Keratinocyte (primary cell): ENCODE data around the gene COMMD7. TPM values are rescaled to one million over a fixed set of nuclear protein-coding genes. Genes with fewer than 3 reads are reported as not detected.
A peak's percentile ranks its signal among the peaks of the same experiment; 100 is the strongest.

Experiments
- DNase-seq: peaks from one replicate; pipeline ENCODE4 v3.0.0-alpha.2; 2011; ENCODE audit warnings: low read depth, missing footprints, low spot score
- FAIRE-seq: peaks from 2 replicates; lab custom pipeline; 2011; peaks lifted over from hg19 to GRCh38; lab: Jason Lieb, UNC
- H2AFZ ChIP-seq: 2 replicates; pipeline ENCODE4 v1.6.0; 2012; ENCODE audit warnings: low read length, control low read depth, inconsistent platforms; ENCODE audit not compliant: control insufficient read depth
- H3K27ac ChIP-seq: 2 replicates; pipeline ENCODE4 v1.5.1; 2011; ENCODE audit warnings: low read length; ENCODE audit not compliant: control insufficient read depth, insufficient read depth
- H3K27me3 ChIP-seq: 3 replicates; pipeline ENCODE4 v1.6.0; 2011; ENCODE audit warnings: low read length; ENCODE audit not compliant: control insufficient read depth, insufficient read depth; ENCODE audit errors: extremely low read depth
- H3K36me3 ChIP-seq, 2 experiments: 2 replicates in 1 of 2; 3 replicates in 1 of 2; pipeline ENCODE4 v1.5.1; 2011; ENCODE audit warnings: low read length in 2 of 2, mild to moderate bottlenecking in 1 of 2; ENCODE audit not compliant: control insufficient read depth in 2 of 2, insufficient read depth in 2 of 2; ENCODE audit errors: extremely low read depth in 1 of 2
- H3K4me1 ChIP-seq: 3 replicates; pipeline ENCODE4 v1.5.1; 2011; ENCODE audit warnings: low read length; ENCODE audit not compliant: control insufficient read depth, insufficient read depth; ENCODE audit errors: extremely low read depth
- H3K4me2 ChIP-seq: 3 replicates; pipeline ENCODE4 v1.6.0; 2011; ENCODE audit warnings: low read depth, low read length; ENCODE audit not compliant: control insufficient read depth, insufficient read depth; ENCODE audit errors: extremely low read depth
- H3K4me3 ChIP-seq, 3 experiments: fragments of 200-600 bp in 1 of 3; sonication (generic) in 1 of 3; 2 replicates in 2 of 3; 3 replicates in 1 of 3; pipeline ENCODE4 v1.5.1; 2011 to 2016; ENCODE audit warnings: low read length in 3 of 3, mild to moderate bottlenecking in 3 of 3, control low read depth in 2 of 3, inconsistent platforms in 1 of 3, low read depth in 1 of 3, mixed read lengths in 1 of 3, mixed run types in 1 of 3, moderate library complexity in 1 of 3; ENCODE audit not compliant: control insufficient read depth in 2 of 3, insufficient read depth in 2 of 3; ENCODE audit errors: extremely low read depth in 1 of 3
- H3K79me2 ChIP-seq: 2 replicates; pipeline ENCODE4 v1.6.0; 2012; ENCODE audit warnings: low read length; ENCODE audit not compliant: control insufficient read depth, insufficient read depth
- H3K9ac ChIP-seq: 3 replicates; pipeline ENCODE4 v1.6.0; 2011; ENCODE audit warnings: low read length; ENCODE audit not compliant: control insufficient read depth, insufficient read depth; ENCODE audit errors: extremely low read depth
- H3K9me1 ChIP-seq: 3 replicates; pipeline ENCODE4 v1.6.0; 2011; ENCODE audit warnings: low read length; ENCODE audit not compliant: control insufficient read depth, insufficient read depth; ENCODE audit errors: extremely low read depth
- H3K9me3 ChIP-seq: 2 replicates; pipeline ENCODE4 v1.5.1; 2012; ENCODE audit warnings: low read depth, low read length; ENCODE audit not compliant: control insufficient read depth
- H4K20me1 ChIP-seq: 3 replicates; pipeline ENCODE4 v1.6.0; 2011; ENCODE audit warnings: low read length; ENCODE audit not compliant: control insufficient read depth, insufficient read depth; ENCODE audit errors: extremely low read depth
- EZH2 ChIP-seq: IDR thresholded peaks from one replicate; pipeline ENCODE4 v1.6.1; 2012; ENCODE audit warnings: inconsistent platforms, mild to moderate bottlenecking, low read length, moderate library complexity
- dilution Hi-C: fragments of 300-500 bp; cut with MboI; formaldehyde crosslinking; loops from one replicate; pipeline ENCODE4 v1.7.0; 2020; ENCODE audit warnings: low sequenced_read_pairs; ENCODE audit not compliant: extremely low pct_ligation_motif_present
- polyA plus RNA-seq, 5 experiments: library from polyadenylated mRNA; depleted of rRNA in 3 of 5; stranded (reverse) in 3 of 5; stranded (forward) in 1 of 5; unstranded in 1 of 5; fragments of >200 nt; gene quantifications; 1 replicate in 1 of 5; 2 replicates in 3 of 5; 3 replicates in 1 of 5; pipeline versions ENCODE4 v1.2.1 to v1.2.3, GENCODE V29; 2011 to 2012; ENCODE audit warnings: missing spikeins in 2 of 5, low read depth in 1 of 5, low replicate concordance in 1 of 5
- TF ChIP-seq, protein P1 (sequence below), 3 experiments: IDR thresholded peaks in 1 of 3; conservative IDR thresholded peaks in 1 of 3; optimal IDR thresholded peaks in 1 of 3; 2 replicates in 2 of 3; 3 replicates in 1 of 3; pipeline versions ENCODE3 to v1.5.1; 2011; ENCODE audit warnings: low read length in 3 of 3, mild to moderate bottlenecking in 3 of 3, moderate library complexity in 2 of 3, control low read depth in 1 of 3, inconsistent platforms in 1 of 3; ENCODE audit not compliant: insufficient read depth in 2 of 3; ENCODE audit errors: extremely low read depth in 1 of 3

COMMD7 gene
- polyA plus RNA-seq, 1 donor (not counting 4 experiments of a cell fraction or from before 2014, with no cell fraction given), result 39.9 TPM

GRCh38 chr20:32670773-32671455 is 72.4 kb downstream of the COMMD7 start:
- no peak overlapping the region for H3K27ac ChIP-seq
- no peaks in the 10 kb centered on the region for H3K9me3 ChIP-seq
- H3K4me2 ChIP-seq, result no peak overlapping the region
- no peak overlapping the region for H2AFZ ChIP-seq
- no peaks in the 10 kb centered on the region for H3K36me3 ChIP-seq
- dilution Hi-C loops, result no loop called here
- H3K9me1 ChIP-seq, result no peaks in the 10 kb centered on the region
- no peak overlapping the region for H3K9ac ChIP-seq
- DNase-seq (no peak), FAIRE-seq (no peak)
- peaks cover 8% of the 10 kb centered on the region for H3K4me1 ChIP-seq
- no peaks in the 10 kb centered on the region for H3K27me3 ChIP-seq
- H4K20me1 ChIP-seq, result no peaks in the 10 kb centered on the region
- TF ChIP-seq EZH2, result no peak
- TF ChIP-seq, protein P1, sequence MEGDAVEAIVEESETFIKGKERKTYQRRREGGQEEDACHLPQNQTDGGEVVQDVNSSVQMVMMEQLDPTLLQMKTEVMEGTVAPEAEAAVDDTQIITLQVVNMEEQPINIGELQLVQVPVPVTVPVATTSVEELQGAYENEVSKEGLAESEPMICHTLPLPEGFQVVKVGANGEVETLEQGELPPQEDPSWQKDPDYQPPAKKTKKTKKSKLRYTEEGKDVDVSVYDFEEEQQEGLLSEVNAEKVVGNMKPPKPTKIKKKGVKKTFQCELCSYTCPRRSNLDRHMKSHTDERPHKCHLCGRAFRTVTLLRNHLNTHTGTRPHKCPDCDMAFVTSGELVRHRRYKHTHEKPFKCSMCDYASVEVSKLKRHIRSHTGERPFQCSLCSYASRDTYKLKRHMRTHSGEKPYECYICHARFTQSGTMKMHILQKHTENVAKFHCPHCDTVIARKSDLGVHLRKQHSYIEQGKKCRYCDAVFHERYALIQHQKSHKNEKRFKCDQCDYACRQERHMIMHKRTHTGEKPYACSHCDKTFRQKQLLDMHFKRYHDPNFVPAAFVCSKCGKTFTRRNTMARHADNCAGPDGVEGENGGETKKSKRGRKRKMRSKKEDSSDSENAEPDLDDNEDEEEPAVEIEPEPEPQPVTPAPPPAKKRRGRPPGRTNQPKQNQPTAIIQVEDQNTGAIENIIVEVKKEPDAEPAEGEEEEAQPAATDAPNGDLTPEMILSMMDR (optimal IDR thresholded peaks at IDR 0.05 in 1 of 3, IDR thresholded peaks at IDR 0.05 in 1 of 3, conservative IDR thresholded peaks at IDR 0.05 in 1 of 3; ENCODE audit: extremely low read depth in 1 of 3, insufficient read depth in 2 of 3, low read length in 3 of 3), result no peak
- H3K79me2 ChIP-seq, result no peaks in the 10 kb centered on the region
- H3K4me3 ChIP-seq, result no peak overlapping the region

DNA sequence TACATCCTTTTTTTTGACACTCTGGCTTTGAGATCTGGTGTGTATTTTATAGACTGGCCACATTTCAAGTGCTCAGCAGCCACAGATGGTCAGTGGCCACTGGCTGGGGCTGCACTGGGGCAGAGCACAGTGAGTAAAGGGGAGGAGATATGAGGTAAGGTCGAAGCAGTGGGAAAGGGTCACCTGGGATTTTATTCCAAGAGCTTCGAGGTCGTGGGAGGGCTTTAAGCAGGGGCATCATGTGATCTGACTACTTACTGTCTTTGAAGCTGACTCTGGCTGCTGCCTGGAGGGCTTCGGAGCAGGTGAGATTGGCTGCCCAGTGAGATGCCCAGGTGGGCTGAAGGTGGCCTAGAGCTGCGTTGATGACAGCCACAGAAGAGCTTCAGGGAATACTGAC is 76.2 kb downstream of the COMMD7 start:
- Histone ChIP-seq H3K9ac (no peak overlapping the region), H3K9me1 (no peaks in the 10 kb centered on the region), H3K4me1 (peaks cover 8% of the 10 kb centered on the region), H3K9me3 (no peaks in the 10 kb centered on the region), H2AFZ (no peak overlapping the region), H3K79me2 (no peaks in the 10 kb centered on the region), H3K36me3 (no peaks in the 10 kb centered on the region), H4K20me1 (no peaks in the 10 kb centered on the region), H3K27me3 (no peaks in the 10 kb centered on the region), H3K4me2 (peak overlapping the region; percentile 27), H3K27ac (no peak overlapping the region), H3K4me3 (no peak overlapping the region)
- dilution Hi-C loops, result no loop called here
- DNase-seq, result no peak
- no peak for TF ChIP-seq EZH2
- TF ChIP-seq, protein P1 (optimal IDR thresholded peaks at IDR 0.05 in 1 of 3, IDR thresholded peaks at IDR 0.05 in 1 of 3, conservative IDR thresholded peaks at IDR 0.05 in 1 of 3; ENCODE audit: extremely low read depth in 1 of 3, insufficient read depth in 2 of 3, low read length in 3 of 3), result no peak
- no peak for FAIRE-seq
